Measurements from ENCODE around the gene MIF. TPM values are rescaled to one million over a fixed set of nuclear protein-coding genes. Genes with fewer than 3 reads are reported as not detected.
"Not testable (repeated sequence)": the region's sequence is repeated elsewhere in the genome, so short reads cannot be mapped to it uniquely, and the experiment has no call there.

MIF gene
- total and polyA plus RNA-seq, 2 donors: 363 to 400 TPM

- H3K4me3 ChIP-seq (ENCODE audit: low read length in 2 of 2): no peak overlapping the region
- no peaks in the 10 kb centered on the region for H3K9me3 ChIP-seq (ENCODE audit: control insufficient read depth in 2 of 2, insufficient read depth in 1 of 2, low read length in 1 of 2)
- no peaks in the 10 kb centered on the region for H3K27me3 ChIP-seq (ENCODE audit: control insufficient read depth in 2 of 2, insufficient read depth in 1 of 2, low read length in 1 of 2)
- DNase-seq (ENCODE audit: low read depth in 6 of 9, low spot score in 9 of 9): no peak
- peaks cover 21 to 29% of the 10 kb centered on the region in 2 donors for H3K36me3 ChIP-seq (ENCODE audit: control insufficient read depth in 2 of 2, insufficient read depth in 2 of 2, low read length in 1 of 2)
- no peak overlapping the region for H3K27ac ChIP-seq (ENCODE audit: low read depth in 1 of 2, low read length in 1 of 2)
- 97% methylated on average over 5 of the region's 5 CpGs for whole genome bisulfite sequencing
- H3K4me1 ChIP-seq (ENCODE audit: control insufficient read depth in 2 of 2, insufficient read depth in 2 of 2, low read length in 2 of 2): peaks cover 10 to 21% of the 10 kb centered on the region in 2 donors
These were observed 2.0 kb downstream of the MIF start for GRCh38 chr22:23896166-23896522.

DNA sequence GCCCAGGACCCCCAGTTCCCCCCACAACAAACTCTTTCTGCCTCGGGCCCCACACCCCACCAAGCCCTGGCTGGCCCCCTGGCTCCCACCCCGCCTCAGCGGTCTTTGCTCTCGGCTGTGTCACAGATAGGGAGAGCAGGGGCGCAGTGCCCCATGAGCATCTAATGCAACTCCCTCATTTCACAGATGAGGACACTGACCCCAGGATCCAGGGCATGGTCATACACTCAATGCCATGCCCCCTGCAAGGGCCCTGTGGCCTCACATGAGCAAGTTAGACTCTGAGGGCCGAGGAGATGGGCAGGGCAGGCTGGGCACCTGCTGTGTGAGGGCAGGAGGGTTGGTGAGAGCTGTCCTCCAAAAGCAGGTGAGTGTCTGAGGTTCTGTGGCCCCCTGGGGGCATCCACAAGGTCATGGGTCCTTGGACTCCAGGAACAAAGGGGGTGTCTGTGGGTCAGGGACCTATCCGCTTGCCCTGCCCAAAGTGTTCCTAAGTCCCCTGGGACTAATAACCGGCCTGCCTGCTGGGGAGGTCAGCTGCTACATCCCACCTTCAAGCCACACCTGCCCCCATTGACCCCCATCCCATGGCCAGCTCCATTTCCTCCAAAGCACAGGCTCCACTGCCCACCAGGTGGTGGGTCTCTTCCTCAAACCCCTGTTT, 2.5 kb downstream of the MIF start:
- Histone ChIP-seq H3K27ac (ENCODE audit: low read depth in 1 of 2, low read length in 1 of 2) (no peak overlapping the region), H3K4me1 (ENCODE audit: control insufficient read depth in 2 of 2, insufficient read depth in 2 of 2, low read length in 2 of 2) (peaks cover 10 to 21% of the 10 kb centered on the region in 2 donors), H3K36me3 (ENCODE audit: control insufficient read depth in 2 of 2, insufficient read depth in 2 of 2, low read length in 1 of 2) (peaks cover 21 to 29% of the 10 kb centered on the region in 2 donors), H3K27me3 (ENCODE audit: control insufficient read depth in 2 of 2, insufficient read depth in 1 of 2, low read length in 1 of 2) (no peaks in the 10 kb centered on the region), H3K9me3 (ENCODE audit: control insufficient read depth in 2 of 2, insufficient read depth in 1 of 2, low read length in 1 of 2) (no peaks in the 10 kb centered on the region), H3K4me3 (ENCODE audit: low read length in 2 of 2) (no peak overlapping the region)
- DNase-seq (ENCODE audit: low read depth in 6 of 9, low spot score in 9 of 9): no peak
- 92% methylated on average over 8 of the region's 8 CpGs for WGBS

DNA sequence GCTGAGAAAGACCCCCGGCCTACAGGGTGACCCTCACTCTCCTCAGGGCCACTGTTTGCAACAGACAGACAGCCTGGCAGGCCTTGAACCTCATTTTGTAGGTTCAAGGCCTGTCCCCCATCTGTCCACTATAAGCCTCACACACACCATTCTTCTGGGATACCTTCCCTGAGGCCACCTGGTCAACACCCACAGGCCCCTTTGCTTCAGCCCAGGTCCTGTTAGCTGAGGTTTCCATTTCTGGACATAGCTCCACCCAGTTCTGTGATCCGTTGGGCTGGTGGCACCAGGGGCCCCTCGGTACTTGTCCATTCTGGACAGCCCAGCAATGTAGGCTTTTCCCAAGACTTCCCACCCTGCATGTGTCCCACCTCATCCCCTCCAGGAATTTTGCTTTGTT, 3.1 kb downstream of the MIF start:
- H3K36me3 ChIP-seq (ENCODE audit: control insufficient read depth in 2 of 2, insufficient read depth in 2 of 2, low read length in 1 of 2): peaks cover 21 to 29% of the 10 kb centered on the region in 2 donors
- DNase-seq (ENCODE audit: low read depth in 6 of 9, low spot score in 9 of 9): no peak
- WGBS: 98% methylated on average over 3 of the region's 3 CpGs

GRCh38 chr22:23898006-23898974, 4.1 kb downstream of the MIF start:
- Histone ChIP-seq H3K4me1 (ENCODE audit: control insufficient read depth in 2 of 2, insufficient read depth in 2 of 2, low read length in 2 of 2) (peaks cover 8 to 18% of the 10 kb centered on the region in 2 donors), H3K9me3 (ENCODE audit: control insufficient read depth in 2 of 2, insufficient read depth in 1 of 2, low read length in 1 of 2) (no peaks in the 10 kb centered on the region), H3K36me3 (ENCODE audit: control insufficient read depth in 2 of 2, insufficient read depth in 2 of 2, low read length in 1 of 2) (peaks cover 21 to 29% of the 10 kb centered on the region in 2 donors), H3K4me3 (ENCODE audit: low read length in 2 of 2) (no peak overlapping the region), H3K27me3 (ENCODE audit: control insufficient read depth in 2 of 2, insufficient read depth in 1 of 2, low read length in 1 of 2) (no peaks in the 10 kb centered on the region), H3K27ac (ENCODE audit: low read depth in 1 of 2, low read length in 1 of 2) (no peak overlapping the region)
- no peak for DNase-seq (ENCODE audit: low read depth in 6 of 9, low spot score in 9 of 9)
- 89% methylated on average over 8 of the region's 8 CpGs for WGBS

More for the DNA sequence above, 3.1 kb downstream of the MIF start:
- H3K9me3 ChIP-seq (ENCODE audit: control insufficient read depth in 2 of 2, insufficient read depth in 1 of 2, low read length in 1 of 2): no peaks in the 10 kb centered on the region
- no peaks in the 10 kb centered on the region for H3K27me3 ChIP-seq (ENCODE audit: control insufficient read depth in 2 of 2, insufficient read depth in 1 of 2, low read length in 1 of 2)
- H3K27ac ChIP-seq (ENCODE audit: low read depth in 1 of 2, low read length in 1 of 2): no peak overlapping the region
- peaks cover 10 to 21% of the 10 kb centered on the region in 2 donors for H3K4me1 ChIP-seq (ENCODE audit: control insufficient read depth in 2 of 2, insufficient read depth in 2 of 2, low read length in 2 of 2)
- H3K4me3 ChIP-seq (ENCODE audit: low read length in 2 of 2): no peak overlapping the region

- Histone ChIP-seq H3K4me3 (ENCODE audit: low read length in 2 of 2) (no peak overlapping the region), H3K4me1 (ENCODE audit: control insufficient read depth in 2 of 2, insufficient read depth in 2 of 2, low read length in 2 of 2) (peaks cover 4 to 12% of the 10 kb centered on the region in 2 donors), H3K9me3 (ENCODE audit: control insufficient read depth in 2 of 2, insufficient read depth in 1 of 2, low read length in 1 of 2) (no peaks in the 10 kb centered on the region), H3K36me3 (ENCODE audit: control insufficient read depth in 2 of 2, insufficient read depth in 2 of 2, low read length in 1 of 2) (peaks cover 21 to 29% of the 10 kb centered on the region in 2 donors), H3K27ac (ENCODE audit: low read depth in 1 of 2, low read length in 1 of 2) (no peak overlapping the region), H3K27me3 (ENCODE audit: control insufficient read depth in 2 of 2, insufficient read depth in 1 of 2, low read length in 1 of 2) (no peaks in the 10 kb centered on the region)
- WGBS: 97% methylated on average over 6 of the region's 6 CpGs
- no peak for DNase-seq (ENCODE audit: low read depth in 6 of 9, low spot score in 9 of 9)
These were observed 5.0 kb downstream of the MIF start for GRCh38 chr22:23899042-23899745.

- H3K4me3 ChIP-seq (ENCODE audit: low read length in 2 of 2): not testable (repeated sequence)
These were observed 6.0 kb downstream of the MIF start for GRCh38 chr22:23900227-23900626.

DNA sequence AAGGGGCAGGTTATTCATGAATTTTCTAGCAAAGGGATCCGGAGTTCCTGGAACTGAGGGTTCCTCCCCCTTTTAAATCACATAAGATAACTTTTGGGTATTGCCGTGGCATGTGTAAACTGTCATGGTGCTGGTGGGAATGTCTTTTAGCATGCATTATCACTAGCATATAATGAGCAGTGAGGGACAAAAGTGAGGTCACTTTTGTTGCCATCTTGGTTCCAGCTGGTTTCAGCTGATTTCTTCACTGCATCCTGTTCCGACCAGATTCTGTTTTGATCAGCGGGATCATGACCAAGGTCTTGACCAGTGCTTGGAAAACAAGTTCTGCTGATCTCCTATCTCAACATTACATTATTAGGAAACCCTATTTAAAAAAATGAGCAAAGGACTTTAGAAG, 7.4 kb downstream of the MIF start:
- DNase-seq (ENCODE audit: low read depth in 6 of 9, low spot score in 9 of 9): no peak
- H3K27me3 ChIP-seq (ENCODE audit: control insufficient read depth in 2 of 2, insufficient read depth in 1 of 2, low read length in 1 of 2): no peaks in the 10 kb centered on the region
- H3K4me3 ChIP-seq (ENCODE audit: low read length in 2 of 2): no peak overlapping the region
- peaks cover 0 to 4% of the 10 kb centered on the region in 2 donors for H3K4me1 ChIP-seq (ENCODE audit: control insufficient read depth in 2 of 2, insufficient read depth in 2 of 2, low read length in 2 of 2)
- no peak overlapping the region for H3K27ac ChIP-seq (ENCODE audit: low read depth in 1 of 2, low read length in 1 of 2)
- 95% methylated on average over 4 of the region's 4 CpGs for WGBS
- peaks cover 10 to 17% of the 10 kb centered on the region in 2 donors for H3K36me3 ChIP-seq (ENCODE audit: control insufficient read depth in 2 of 2, insufficient read depth in 2 of 2, low read length in 1 of 2)
- no peaks in the 10 kb centered on the region for H3K9me3 ChIP-seq (ENCODE audit: control insufficient read depth in 2 of 2, insufficient read depth in 1 of 2, low read length in 1 of 2)

More at GRCh38 chr22:23900227-23900626, 6.0 kb downstream of the MIF start:
- not testable (repeated sequence) for DNase-seq (ENCODE audit: low read depth in 6 of 9, low spot score in 9 of 9); H3K9me3 ChIP-seq (ENCODE audit: control insufficient read depth in 2 of 2, insufficient read depth in 1 of 2, low read length in 1 of 2); H3K27me3 ChIP-seq (ENCODE audit: control insufficient read depth in 2 of 2, insufficient read depth in 1 of 2, low read length in 1 of 2); H3K27ac ChIP-seq (ENCODE audit: low read depth in 1 of 2, low read length in 1 of 2)
- H3K4me1 ChIP-seq (ENCODE audit: control insufficient read depth in 2 of 2, insufficient read depth in 2 of 2, low read length in 2 of 2): peaks cover 4 to 13% of the 10 kb centered on the region in 2 donors
- WGBS: 87% methylated on average over 4 of the region's 4 CpGs
- H3K36me3 ChIP-seq (ENCODE audit: control insufficient read depth in 2 of 2, insufficient read depth in 2 of 2, low read length in 1 of 2): peaks cover 21 to 29% of the 10 kb centered on the region in 2 donors

GRCh38 chr22:23903328-23903971, 9.3 kb downstream of the MIF start:
- no peaks in the 10 kb centered on the region for H3K27me3 ChIP-seq (ENCODE audit: control insufficient read depth in 2 of 2, insufficient read depth in 1 of 2, low read length in 1 of 2)
- no peak for DNase-seq (ENCODE audit: low read depth in 6 of 9, low spot score in 9 of 9)
- peaks cover 0 to 6% of the 10 kb centered on the region in 2 donors for H3K4me1 ChIP-seq (ENCODE audit: control insufficient read depth in 2 of 2, insufficient read depth in 2 of 2, low read length in 2 of 2)
- H3K9me3 ChIP-seq (ENCODE audit: control insufficient read depth in 2 of 2, insufficient read depth in 1 of 2, low read length in 1 of 2): no peaks in the 10 kb centered on the region
- WGBS: 97% methylated on average over 8 of the region's 8 CpGs
- no peak overlapping the region for H3K4me3 ChIP-seq (ENCODE audit: low read length in 2 of 2)
- H3K27ac ChIP-seq (ENCODE audit: low read depth in 1 of 2, low read length in 1 of 2): no peak overlapping the region
- H3K36me3 ChIP-seq (ENCODE audit: control insufficient read depth in 2 of 2, insufficient read depth in 2 of 2, low read length in 1 of 2): peaks cover 0 to 2% of the 10 kb centered on the region in 2 donors

Data from thymus (tissue), 11 donors.